Gastrocnemius medialis (tissue), 4 donors: ENCODE measurements around the gene DPP10. TPM values are rescaled to one million over a fixed set of nuclear protein-coding genes. Genes with fewer than 3 reads are reported as not detected.
"Not testable (repeated sequence)": the region's sequence is repeated elsewhere in the genome, so short reads cannot be mapped to it uniquely, and the experiment has no call there.

Experiments used
- ATAC-seq, 2 donors: fragments of 150-250 bp; one replicate each; pipeline ENCODE4 v1.9.1; 2016
- DNase-seq, 2 donors: peaks; one replicate each; pipeline ENCODE4 v3.0.0-alpha.2; 2019
- H3K27ac ChIP-seq, 4 donors: fragments of 200-600 bp; sonication (generic); 1 replicate in 1 of 4; 2 replicates in 3 of 4; pipeline ENCODE4 v1.5.1; 2016 to 2018; ENCODE audit warnings: mild to moderate bottlenecking in 2 of 4, moderate library complexity in 1 of 4
- H3K27me3 ChIP-seq, 3 donors: fragments of 200-600 bp; sonication (generic) in 2 of 3; 1 replicate in 1 of 3; 2 replicates in 2 of 3; pipeline versions ENCODE4 v1.5.1 to v1.6.0; 2016 to 2019; ENCODE audit warnings: mild to moderate bottlenecking in 1 of 3, moderate library complexity in 1 of 3
- H3K36me3 ChIP-seq, 2 donors: fragments of 200-600 bp; sonication (generic) in 1 of 2; one replicate each; pipeline ENCODE4 v1.5.1; 2017 to 2018
- H3K4me1 ChIP-seq, 2 donors: fragments of 200-600 bp; sonication (generic) in 1 of 2; one replicate each; pipeline ENCODE4 v1.5.1; 2016 to 2017; ENCODE audit warnings: mild to moderate bottlenecking in 2 of 2
- H3K4me3 ChIP-seq, 4 donors: fragments of 200-600 bp; sonication (generic) in 3 of 4; 1 replicate in 1 of 4; 2 replicates in 3 of 4; pipeline ENCODE4 v1.5.1; 2016 to 2019; ENCODE audit warnings: mild to moderate bottlenecking in 2 of 4
- H3K9me3 ChIP-seq, 3 donors: fragments of 200-600 bp; sonication (generic) in 2 of 3; 1 replicate in 1 of 3; 2 replicates in 2 of 3; pipeline ENCODE4 v1.5.1; 2016 to 2019
- CTCF ChIP-seq, 5 experiments: fragments of 450-650 bp in 3 of 5; fragments of 200-600 bp in 2 of 5; sonication (generic) in 2 of 5; IDR thresholded peaks in 4 of 5; conservative IDR thresholded peaks in 1 of 5; 1 replicate in 4 of 5; 2 replicates in 1 of 5; pipeline ENCODE4 v1.5.1; 2016 to 2019; ENCODE audit warnings: antibody characterized with exemption in 5 of 5, mild to moderate bottlenecking in 3 of 5, moderate library complexity in 3 of 5
- POLR2A ChIP-seq, 2 donors: fragments of 450-650 bp; IDR thresholded peaks; one replicate each; pipeline ENCODE4 v1.6.1; 2017; ENCODE audit warnings: antibody characterized with exemption in 2 of 2, mild to moderate bottlenecking in 2 of 2, moderate library complexity in 2 of 2
- in situ Hi-C, 4 donors: fragments of 200-750 bp; cut with MboI; loops; one replicate each; pipeline versions ENCODE4 v1.15.0 to v1.8.0; 2017; ENCODE audit warnings: low sequenced_read_pairs in 4 of 4
- intact Hi-C: fragments of 100-400 bp; cut with DNase I; formaldehyde crosslinking; loops from one replicate; pipeline ENCODE4 v1.15.1; 2023; ENCODE audit warnings: low total_unique reads
- total RNA-seq, 4 donors: library from RNA; depleted of rRNA; stranded (reverse); fragments of >200 nt; gene quantifications; one replicate each; pipeline versions ENCODE4 v1.1.0 to v1.2.3, GENCODE V29; 2016

Gene DPP10
- total RNA-seq, 4 donors from 2014 or later = not detected

GRCh38 chr2:114518738-114519137 is 76.3 kb downstream of the DPP10 start:
- intact Hi-C loops = no loop called here
- no peak overlapping the region for H3K27ac ChIP-seq

GRCh38 chr2:114522612-114523011 is 80.2 kb downstream of the DPP10 start:
- H3K36me3 ChIP-seq, intact Hi-C loops, H3K27me3 ChIP-seq, DNase-seq, H3K9me3 ChIP-seq, H3K27ac ChIP-seq, H3K4me3 ChIP-seq, ATAC-seq, H3K4me1 ChIP-seq, in situ Hi-C loops: not testable (repeated sequence)

More at GRCh38 chr2:114518738-114519137, 76.3 kb downstream of the DPP10 start:
- Histone ChIP-seq H3K4me3 (no peak overlapping the region), H3K9me3 (no peaks in the 10 kb centered on the region), H3K4me1 (no peaks in the 10 kb centered on the region), H3K27me3 (no peaks in the 10 kb centered on the region), H3K36me3 (no peaks in the 10 kb centered on the region)
- in situ Hi-C loops = no loop called here
- ATAC-seq (no peak), DNase-seq (no peak)
- TF ChIP-seq CTCF (IDR thresholded peaks at IDR 0.05 in 4 of 5, conservative IDR thresholded peaks at IDR 0.05 in 1 of 5) (no peak), POLR2A (IDR thresholded peaks at IDR 0.05) (no peak)

GRCh38 chr2:114525955-114526354 is 83.5 kb downstream of the DPP10 start:
- in situ Hi-C loops (no loop called here), intact Hi-C loops (no loop called here)
- no peaks in the 10 kb centered on the region for H3K4me1 ChIP-seq
- H3K27ac ChIP-seq = no peak overlapping the region
- ATAC-seq (no peak), DNase-seq (no peak)
- TF ChIP-seq POLR2A (IDR thresholded peaks at IDR 0.05) (no peak), CTCF (IDR thresholded peaks at IDR 0.05 in 4 of 5, conservative IDR thresholded peaks at IDR 0.05 in 1 of 5) (no peak)
- H3K27me3 ChIP-seq = no peaks in the 10 kb centered on the region
- no peak overlapping the region for H3K4me3 ChIP-seq
- no peaks in the 10 kb centered on the region for H3K9me3 ChIP-seq
- no peaks in the 10 kb centered on the region for H3K36me3 ChIP-seq

- no peak overlapping the region for H3K4me3 ChIP-seq
- in situ Hi-C loops = no loop called here
- intact Hi-C loops = no loop called here
- ATAC-seq (no peak), DNase-seq (no peak)
- H3K4me1 ChIP-seq = no peaks in the 10 kb centered on the region
- no peaks in the 10 kb centered on the region for H3K27me3 ChIP-seq
- H3K27ac ChIP-seq = no peak overlapping the region
- H3K36me3 ChIP-seq = no peaks in the 10 kb centered on the region
- TF ChIP-seq POLR2A (IDR thresholded peaks at IDR 0.05) (no peak), CTCF (IDR thresholded peaks at IDR 0.05 in 4 of 5, conservative IDR thresholded peaks at IDR 0.05 in 1 of 5) (no peak)
- no peaks in the 10 kb centered on the region for H3K9me3 ChIP-seq
These were observed 84.4 kb downstream of the DPP10 start for GRCh38 chr2:114526841-114527240.

GRCh38 chr2:114527330-114527983 is 85.0 kb downstream of the DPP10 start:
- no peak for ATAC-seq
- intact Hi-C loops = no loop called here
- Histone ChIP-seq H3K27ac (no peak overlapping the region), H3K36me3 (no peaks in the 10 kb centered on the region), H3K9me3 (no peaks in the 10 kb centered on the region), H3K27me3 (no peaks in the 10 kb centered on the region), H3K4me1 (no peaks in the 10 kb centered on the region), H3K4me3 (no peak overlapping the region)
- in situ Hi-C loops = no loop called here
- TF ChIP-seq POLR2A (IDR thresholded peaks at IDR 0.05) = no peak
- no peak for TF ChIP-seq CTCF (IDR thresholded peaks at IDR 0.05 in 4 of 5, conservative IDR thresholded peaks at IDR 0.05 in 1 of 5)
- DNase-seq = no peak
